ENCODE results near the gene TOP2A. TPM values are rescaled to one million over a fixed set of nuclear protein-coding genes. Genes with fewer than 3 reads are reported as not detected.

TOP2A gene
- total RNA-seq, 1 donor from 2014 or later, result 28.3 TPM

DNA sequence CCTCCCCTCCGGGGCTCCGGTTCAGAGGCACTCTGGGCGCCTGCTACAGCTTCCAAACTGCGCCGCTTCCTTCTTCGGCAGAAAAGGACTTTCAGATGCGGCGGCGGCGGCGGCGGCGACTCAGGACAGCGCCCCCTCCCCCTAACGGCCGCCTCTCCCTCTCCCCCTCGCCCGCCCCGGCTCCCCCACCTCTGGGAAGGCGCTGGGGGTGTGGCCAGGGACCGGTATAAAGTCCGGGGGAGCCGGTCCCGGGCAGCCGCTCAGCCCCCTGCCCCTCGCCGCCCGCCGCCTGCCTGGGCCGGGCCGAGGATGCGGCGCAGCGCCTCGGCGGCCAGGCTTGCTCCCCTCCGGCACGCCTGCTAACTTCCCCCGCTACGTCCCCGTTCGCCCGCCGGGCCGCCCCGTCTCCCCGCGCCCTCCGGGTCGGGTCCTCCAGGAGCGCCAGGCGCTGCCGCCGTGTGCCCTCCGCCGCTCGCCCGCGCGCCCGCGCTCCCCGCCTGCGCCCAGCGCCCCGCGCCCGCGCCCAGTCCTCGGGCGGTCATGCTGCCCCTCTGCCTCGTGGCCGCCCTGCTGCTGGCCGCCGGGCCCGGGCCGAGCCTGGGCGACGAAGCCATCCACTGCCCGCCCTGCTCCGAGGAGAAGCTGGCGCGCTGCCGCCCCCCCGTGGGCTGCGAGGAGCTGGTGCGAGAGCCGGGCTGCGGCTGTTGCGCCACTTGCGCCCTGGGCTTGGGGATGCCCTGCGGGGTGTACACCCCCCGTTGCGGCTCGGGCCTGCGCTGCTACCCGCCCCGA lies 25.7 kb upstream of the TOP2A start, which contains the start of gene IGFBP4:
Gene IGFBP4 (plus strand): TSS at position 255 of the 792 bp plus-strand sequence. CDS start 286 bp downstream, at position 541.
- peak within 1 kb of the TSS; percentile 100 for H3K27ac Mint-ChIP-seq (ENCODE audit: unreplicated experiment)
- peaks cover 23% of the 10 kb centered on the region for H3K27me3 Mint-ChIP-seq (ENCODE audit: unreplicated experiment)
- H3K4me3 Mint-ChIP-seq (ENCODE audit: unreplicated experiment), result peak within 1 kb of the TSS; percentile 98
- peaks cover 47% of the 10 kb centered on the region for H3K4me1 Mint-ChIP-seq (ENCODE audit: unreplicated experiment)
- peak; percentile 88 for DNase-seq (ENCODE audit: low spot score)
- no peaks in the 10 kb centered on the region for H3K9me3 Mint-ChIP-seq (ENCODE audit: unreplicated experiment)
- peaks cover 24% of the 10 kb centered on the region for H3K36me3 Mint-ChIP-seq (ENCODE audit: low read depth, unreplicated experiment)
- peak; percentile 27 for TF ChIP-seq CTCF (IDR thresholded peaks at IDR 0.05; ENCODE audit: unreplicated experiment)

DNA sequence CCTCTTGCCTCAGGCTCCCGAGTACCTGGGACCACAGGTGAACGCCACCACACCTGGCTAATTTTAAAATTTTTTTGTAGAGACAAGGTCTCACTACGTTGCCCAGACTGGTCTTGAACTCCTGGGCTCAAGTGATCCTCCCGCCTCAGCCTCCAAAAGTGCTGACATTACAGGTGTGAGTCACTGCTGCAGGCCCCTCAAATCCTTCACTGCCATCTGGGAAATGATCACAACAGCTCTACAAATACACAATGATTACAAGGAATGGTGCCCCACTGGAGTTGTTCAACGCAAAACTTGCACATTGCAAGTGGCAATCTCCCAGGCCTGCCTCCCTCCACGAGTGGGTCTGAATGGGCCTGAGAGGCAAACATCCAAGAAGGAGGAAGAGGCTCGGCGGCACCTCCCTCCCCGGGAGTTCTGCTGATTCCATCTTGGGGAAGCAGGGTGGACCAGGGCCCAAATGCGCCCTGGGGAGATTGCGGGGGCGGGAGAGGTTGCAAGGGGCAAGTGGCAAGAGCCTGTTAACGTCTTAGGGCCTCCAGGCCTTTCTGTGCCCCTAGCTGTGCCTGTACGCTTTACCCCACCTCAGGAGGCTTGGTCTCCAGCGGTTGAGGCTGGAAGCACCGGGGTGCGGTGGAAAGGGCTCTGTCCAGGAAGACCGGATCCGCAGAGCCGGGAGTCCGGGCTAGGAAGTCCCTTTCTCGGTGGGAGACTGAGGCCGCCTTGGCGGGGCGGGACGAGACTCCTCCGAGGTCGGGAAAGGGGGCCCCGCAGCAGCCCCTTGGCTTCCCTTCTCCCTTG lies 24.9 kb upstream of the TOP2A start:
- H3K4me1 Mint-ChIP-seq (ENCODE audit: unreplicated experiment), result peaks cover 39% of the 10 kb centered on the region
- TF ChIP-seq CTCF (IDR thresholded peaks at IDR 0.05; ENCODE audit: unreplicated experiment), result no peak
- H3K4me3 Mint-ChIP-seq (ENCODE audit: unreplicated experiment), result peak overlapping the region; percentile 88
- H3K27ac Mint-ChIP-seq (ENCODE audit: unreplicated experiment), result peak overlapping the region; percentile 48
- peaks cover 23% of the 10 kb centered on the region for H3K27me3 Mint-ChIP-seq (ENCODE audit: unreplicated experiment)
- DNase-seq (ENCODE audit: low spot score), result no peak
- no peaks in the 10 kb centered on the region for H3K9me3 Mint-ChIP-seq (ENCODE audit: unreplicated experiment)
- H3K36me3 Mint-ChIP-seq (ENCODE audit: low read depth, unreplicated experiment), result peaks cover 21% of the 10 kb centered on the region

DNA sequence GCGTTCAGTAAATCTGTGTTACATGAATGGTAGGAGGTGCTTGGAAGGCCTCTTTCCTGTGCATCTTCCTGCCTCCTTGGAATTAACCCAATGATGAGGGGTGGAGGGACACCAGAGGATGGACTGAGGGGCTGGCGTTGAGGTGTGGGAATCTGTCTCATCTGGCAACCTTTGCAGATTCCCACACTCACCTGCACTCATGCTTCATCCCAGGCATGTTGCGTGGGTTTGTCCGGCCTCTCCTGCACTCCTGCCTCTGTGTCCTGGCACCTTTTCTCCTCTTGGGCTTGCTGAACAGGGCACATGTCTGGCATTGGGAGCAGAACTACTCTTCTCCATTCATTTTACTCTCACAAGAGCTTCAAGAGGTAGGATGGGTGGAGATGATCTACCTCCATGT lies 22.5 kb upstream of the TOP2A start:
- Mint-ChIP-seq H3K4me1 (ENCODE audit: unreplicated experiment) (peaks cover 26% of the 10 kb centered on the region), H3K9me3 (ENCODE audit: unreplicated experiment) (no peaks in the 10 kb centered on the region), H3K27me3 (ENCODE audit: unreplicated experiment) (peaks cover 16% of the 10 kb centered on the region), H3K27ac (ENCODE audit: unreplicated experiment) (no peak overlapping the region), H3K36me3 (ENCODE audit: low read depth, unreplicated experiment) (peaks cover 12% of the 10 kb centered on the region), H3K4me3 (ENCODE audit: unreplicated experiment) (no peak overlapping the region)
- no peak for TF ChIP-seq CTCF (IDR thresholded peaks at IDR 0.05; ENCODE audit: unreplicated experiment)
- no peak for DNase-seq (ENCODE audit: low spot score)

DNA sequence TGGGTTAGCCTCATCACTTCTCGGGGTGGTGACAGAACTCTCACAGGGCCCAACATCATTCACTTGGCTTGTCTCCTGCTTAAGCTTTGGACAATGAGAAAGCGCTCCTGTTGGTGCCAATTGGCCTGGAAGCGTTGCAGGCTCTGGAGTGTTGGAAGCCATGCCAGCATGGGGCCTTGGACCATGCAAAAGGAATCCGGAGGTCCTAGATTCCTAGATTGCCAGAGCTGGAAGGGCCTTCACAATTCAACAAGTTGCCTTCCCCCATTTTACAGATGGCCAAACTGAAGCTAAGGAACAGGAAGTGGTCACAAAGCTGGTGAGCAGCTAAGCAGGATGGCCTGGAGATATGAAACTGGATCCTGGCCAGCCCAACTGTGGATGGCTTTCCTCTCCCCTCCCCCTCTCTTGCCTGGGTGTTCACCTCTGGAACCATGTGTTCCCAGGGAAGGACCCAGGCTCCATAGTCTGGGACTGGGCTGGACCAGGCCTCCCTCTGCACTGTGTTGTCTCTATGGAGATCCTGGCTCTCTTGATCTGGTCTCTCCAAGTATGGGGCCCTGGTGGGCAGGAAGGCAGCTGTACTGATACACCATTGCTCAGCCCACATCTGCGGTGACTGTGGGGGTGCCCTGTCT lies 19.5 kb upstream of the TOP2A start:
- no peaks in the 10 kb centered on the region for H3K36me3 Mint-ChIP-seq (ENCODE audit: low read depth, unreplicated experiment)
- peaks cover 14% of the 10 kb centered on the region for H3K4me1 Mint-ChIP-seq (ENCODE audit: unreplicated experiment)
- H3K9me3 Mint-ChIP-seq (ENCODE audit: unreplicated experiment), result no peaks in the 10 kb centered on the region
- peaks cover 5% of the 10 kb centered on the region for H3K27me3 Mint-ChIP-seq (ENCODE audit: unreplicated experiment)
- H3K27ac Mint-ChIP-seq (ENCODE audit: unreplicated experiment), result no peak overlapping the region
- no peak overlapping the region for H3K4me3 Mint-ChIP-seq (ENCODE audit: unreplicated experiment)
- no peak for DNase-seq (ENCODE audit: low spot score)
- TF ChIP-seq CTCF (IDR thresholded peaks at IDR 0.05; ENCODE audit: unreplicated experiment), result no peak
